ENCODE data around the gene PRSS16.
"Not testable (repeated sequence)": the region's sequence is repeated elsewhere in the genome, so short reads cannot be mapped to it uniquely, and the experiment has no call there.

Gene PRSS16

GRCh38 chr6:27260369-27260768, 12.9 kb downstream of the PRSS16 start:
- no peak for DNase-seq (ENCODE audit: low read depth)
- TF ChIP-seq, protein P1, sequence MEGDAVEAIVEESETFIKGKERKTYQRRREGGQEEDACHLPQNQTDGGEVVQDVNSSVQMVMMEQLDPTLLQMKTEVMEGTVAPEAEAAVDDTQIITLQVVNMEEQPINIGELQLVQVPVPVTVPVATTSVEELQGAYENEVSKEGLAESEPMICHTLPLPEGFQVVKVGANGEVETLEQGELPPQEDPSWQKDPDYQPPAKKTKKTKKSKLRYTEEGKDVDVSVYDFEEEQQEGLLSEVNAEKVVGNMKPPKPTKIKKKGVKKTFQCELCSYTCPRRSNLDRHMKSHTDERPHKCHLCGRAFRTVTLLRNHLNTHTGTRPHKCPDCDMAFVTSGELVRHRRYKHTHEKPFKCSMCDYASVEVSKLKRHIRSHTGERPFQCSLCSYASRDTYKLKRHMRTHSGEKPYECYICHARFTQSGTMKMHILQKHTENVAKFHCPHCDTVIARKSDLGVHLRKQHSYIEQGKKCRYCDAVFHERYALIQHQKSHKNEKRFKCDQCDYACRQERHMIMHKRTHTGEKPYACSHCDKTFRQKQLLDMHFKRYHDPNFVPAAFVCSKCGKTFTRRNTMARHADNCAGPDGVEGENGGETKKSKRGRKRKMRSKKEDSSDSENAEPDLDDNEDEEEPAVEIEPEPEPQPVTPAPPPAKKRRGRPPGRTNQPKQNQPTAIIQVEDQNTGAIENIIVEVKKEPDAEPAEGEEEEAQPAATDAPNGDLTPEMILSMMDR (conservative IDR thresholded peaks at IDR 0.05; ENCODE audit: low read depth, low read length), result no peak
- peak overlapping the region; percentile 8 for H3K4me3 ChIP-seq (ENCODE audit: low read depth, low read length)

GRCh38 chr6:27260836-27261375, 13.4 kb downstream of the PRSS16 start:
- DNase-seq (ENCODE audit: low read depth), result no peak
- H3K4me3 ChIP-seq (ENCODE audit: low read depth, low read length), result peak overlapping the region; percentile 2
- TF ChIP-seq, protein P1 (conservative IDR thresholded peaks at IDR 0.05; ENCODE audit: low read depth, low read length), result no peak

GRCh38 chr6:27263886-27264285, 16.4 kb downstream of the PRSS16 start:
- TF ChIP-seq, protein P1 (conservative IDR thresholded peaks at IDR 0.05; ENCODE audit: low read depth, low read length), result no peak
- no peak for DNase-seq (ENCODE audit: low read depth)
- no peak overlapping the region for H3K4me3 ChIP-seq (ENCODE audit: low read depth, low read length)

DNA sequence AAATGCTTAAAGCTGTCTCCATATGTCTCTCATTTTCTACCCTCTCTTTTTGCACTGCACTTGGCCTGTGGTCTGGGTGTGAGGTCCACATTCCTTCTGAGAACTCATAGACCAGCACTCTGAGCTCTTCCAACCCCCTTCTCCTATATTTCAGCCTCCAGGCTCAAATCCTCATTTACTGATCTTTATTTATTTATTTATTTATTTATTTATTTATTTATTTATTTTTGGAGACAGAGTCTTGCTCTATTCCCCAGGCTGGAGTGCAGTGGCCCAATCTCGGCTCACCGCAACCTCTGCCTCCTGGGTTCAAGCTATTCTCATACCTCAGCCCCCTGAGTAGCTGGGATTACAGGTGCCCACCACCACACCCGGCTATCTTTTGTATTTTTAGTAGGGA, 19.5 kb downstream of the PRSS16 start:
- not testable (repeated sequence) for H3K4me3 ChIP-seq (ENCODE audit: low read depth, low read length); DNase-seq (ENCODE audit: low read depth)

DNA sequence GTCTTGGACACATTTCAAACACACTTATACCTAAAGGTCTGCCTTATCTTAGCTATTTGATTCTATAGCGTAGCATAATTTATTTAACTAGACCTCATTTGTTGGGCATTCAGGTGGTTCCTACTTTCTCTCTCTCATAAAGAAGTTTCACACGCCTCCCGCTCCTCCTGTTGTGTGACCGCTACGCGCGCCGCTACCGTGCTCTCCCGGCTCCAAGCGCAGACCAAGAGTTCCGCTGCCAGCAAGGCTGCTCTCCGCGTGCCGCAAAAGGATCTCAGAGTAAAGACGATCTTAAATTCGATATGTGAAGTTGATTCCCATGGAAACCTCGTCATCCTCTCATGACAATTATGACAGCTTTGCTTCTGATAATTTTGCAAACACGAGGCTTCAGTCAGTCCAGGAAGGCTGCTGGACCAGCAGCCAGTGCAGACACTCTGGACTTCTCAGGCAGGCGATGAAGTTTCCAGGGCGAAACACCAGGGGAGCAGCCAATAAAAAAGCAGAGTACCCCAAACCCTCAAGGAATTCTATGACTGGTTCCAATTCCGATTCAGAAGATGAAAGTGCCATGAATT, 20.4 kb downstream of the PRSS16 start:
- H3K4me3 ChIP-seq (ENCODE audit: low read depth, low read length), result no peak overlapping the region
- TF ChIP-seq, protein P1 (conservative IDR thresholded peaks at IDR 0.05; ENCODE audit: low read depth, low read length), result no peak
- DNase-seq (ENCODE audit: low read depth), result no peak

GRCh38 chr6:27268803-27269202, 21.3 kb downstream of the PRSS16 start:
- TF ChIP-seq, protein P1 (conservative IDR thresholded peaks at IDR 0.05; ENCODE audit: low read depth, low read length), result no peak
- H3K4me3 ChIP-seq (ENCODE audit: low read depth, low read length), result no peak overlapping the region
- DNase-seq (ENCODE audit: low read depth), result no peak

- no peak for DNase-seq (ENCODE audit: low read depth)
- TF ChIP-seq, protein P1 (conservative IDR thresholded peaks at IDR 0.05; ENCODE audit: low read depth, low read length), result no peak
- no peak overlapping the region for H3K4me3 ChIP-seq (ENCODE audit: low read depth, low read length)
These were observed 26.3 kb downstream of the PRSS16 start for GRCh38 chr6:27273783-27274182.
